Amygdala (tissue), 56 donors: ENCODE data around the gene QRFP.

Experiments
- DNase-seq, 56 donors: peaks; one replicate each; lab custom pipeline; 2025; lab: John Stamatoyannopoulos, UW

The QRFP gene

DNA sequence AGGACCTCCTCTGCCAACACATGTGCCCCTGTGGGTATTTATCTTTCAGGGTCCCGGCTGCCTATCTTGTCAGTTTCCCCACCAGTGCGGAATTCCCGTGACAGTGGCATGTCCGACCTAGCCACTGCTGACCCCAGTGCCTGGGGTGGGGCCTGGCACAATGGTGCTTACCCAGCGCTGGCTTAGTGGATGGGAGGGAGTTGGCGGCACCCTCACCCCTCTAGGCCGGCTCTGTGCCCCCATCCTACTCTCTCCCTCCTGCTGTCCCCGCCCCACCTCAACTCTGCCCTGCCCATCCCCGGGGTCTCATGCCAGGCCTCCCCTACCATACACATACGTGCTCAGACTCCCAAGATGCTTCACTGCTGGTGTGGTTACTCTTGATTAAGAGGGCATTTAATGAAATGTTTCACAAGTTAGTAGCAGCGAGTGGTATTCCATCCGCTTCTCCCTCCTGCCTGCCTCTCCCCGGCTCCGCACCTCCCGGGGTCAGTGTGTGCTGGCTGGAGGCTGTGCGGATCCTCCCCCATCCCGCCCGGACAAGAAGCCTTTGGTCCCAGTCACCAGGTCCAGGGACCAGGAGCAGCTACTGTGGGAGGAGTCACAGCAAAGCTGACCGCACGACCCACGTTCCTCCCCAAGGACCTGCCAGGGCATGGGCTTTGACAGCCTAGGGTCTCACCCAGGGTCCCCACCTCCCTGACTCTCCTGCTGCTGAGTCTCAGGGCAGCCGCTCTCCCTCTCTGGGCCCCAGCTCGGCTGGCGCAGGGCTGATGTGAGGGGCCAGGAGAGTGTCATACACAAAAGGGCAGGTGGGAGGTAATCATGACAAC lies 9.5 kb upstream of the QRFP start:
- no peak for DNase-seq

DNA sequence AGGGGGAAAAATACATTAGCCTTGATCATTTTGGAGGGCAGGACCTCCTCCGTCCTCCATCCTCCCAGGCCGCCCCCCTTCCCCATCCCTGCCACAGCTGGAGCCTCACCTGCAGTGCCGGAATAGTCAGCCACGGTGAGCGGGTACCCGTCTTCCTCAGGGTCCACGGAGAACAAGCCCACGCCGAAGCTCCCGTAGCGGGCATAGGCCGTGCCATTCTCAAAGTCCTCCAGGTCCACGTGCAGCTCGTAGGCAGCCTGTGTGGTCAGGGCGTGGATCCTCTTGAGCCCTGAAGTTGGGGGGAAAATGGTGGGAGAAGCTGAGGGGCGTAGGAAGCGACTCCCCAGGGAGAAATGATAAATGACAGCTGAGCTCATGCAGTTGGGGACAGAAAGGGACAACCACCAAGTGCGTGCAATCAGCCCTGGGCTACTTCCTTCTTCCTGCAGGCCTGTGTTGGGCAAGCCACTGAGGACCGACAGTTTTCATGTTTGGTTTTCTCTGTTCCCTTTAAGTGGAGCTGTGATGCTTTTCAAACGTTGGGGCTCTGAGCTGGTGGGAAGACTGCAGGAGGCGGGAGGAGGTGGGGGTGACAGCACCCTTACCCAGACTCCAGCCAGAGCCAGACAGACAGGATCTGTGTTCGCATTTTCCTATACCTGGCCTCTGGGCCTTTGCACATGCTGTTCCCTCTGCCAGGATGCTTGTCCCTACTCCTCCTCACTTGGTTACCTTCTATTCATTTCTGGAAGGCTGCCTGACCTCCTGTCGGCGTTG lies 8.7 kb upstream of the QRFP start:
- no peak for DNase-seq

DNA sequence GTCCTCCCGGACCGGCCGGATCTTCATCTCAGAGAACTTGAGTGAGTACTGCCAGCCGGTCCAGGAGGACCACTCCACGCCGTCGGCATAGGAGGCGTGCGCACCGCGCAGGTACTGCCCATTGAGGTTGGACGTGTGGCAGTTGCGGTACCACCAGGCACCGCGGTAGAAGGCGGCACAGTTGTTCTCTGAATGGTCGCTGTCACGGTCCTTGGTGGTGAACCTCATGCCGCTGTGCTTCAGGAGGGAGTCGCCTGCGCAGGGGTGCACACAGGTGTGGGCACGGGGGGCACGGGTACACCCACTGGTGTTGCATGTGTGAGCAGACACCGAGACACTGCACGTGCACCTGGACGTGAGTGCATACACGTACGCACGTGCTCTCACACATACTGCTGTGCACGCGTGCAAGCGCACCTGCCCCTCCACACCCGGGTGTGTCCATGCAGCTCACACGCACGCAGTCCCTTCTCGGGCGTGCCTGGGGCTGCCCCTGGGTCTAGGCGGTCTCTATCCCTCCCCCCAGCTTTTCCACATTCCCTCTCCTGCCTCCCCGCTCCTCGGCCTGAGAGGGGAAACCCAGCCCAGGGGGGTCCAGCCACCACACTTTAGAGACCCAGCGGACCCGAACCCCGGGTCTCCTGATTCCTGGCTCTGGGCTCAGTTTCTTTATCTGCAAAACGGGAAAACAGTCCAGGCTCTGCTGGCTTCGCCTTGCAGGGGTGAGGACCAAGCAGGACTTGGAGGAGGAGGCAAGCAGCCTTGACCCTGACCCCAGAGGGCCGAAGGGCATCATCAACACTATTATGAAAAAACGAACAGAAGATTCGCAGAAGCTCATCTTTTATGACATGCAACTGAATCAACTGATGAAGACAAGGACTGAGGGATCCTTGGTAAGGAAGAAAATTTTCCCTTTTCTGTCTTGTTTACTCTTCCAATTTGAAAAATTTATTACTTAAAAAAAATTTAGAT lies 7.7 kb upstream of the QRFP start:
- DNase-seq, result no peak

DNA sequence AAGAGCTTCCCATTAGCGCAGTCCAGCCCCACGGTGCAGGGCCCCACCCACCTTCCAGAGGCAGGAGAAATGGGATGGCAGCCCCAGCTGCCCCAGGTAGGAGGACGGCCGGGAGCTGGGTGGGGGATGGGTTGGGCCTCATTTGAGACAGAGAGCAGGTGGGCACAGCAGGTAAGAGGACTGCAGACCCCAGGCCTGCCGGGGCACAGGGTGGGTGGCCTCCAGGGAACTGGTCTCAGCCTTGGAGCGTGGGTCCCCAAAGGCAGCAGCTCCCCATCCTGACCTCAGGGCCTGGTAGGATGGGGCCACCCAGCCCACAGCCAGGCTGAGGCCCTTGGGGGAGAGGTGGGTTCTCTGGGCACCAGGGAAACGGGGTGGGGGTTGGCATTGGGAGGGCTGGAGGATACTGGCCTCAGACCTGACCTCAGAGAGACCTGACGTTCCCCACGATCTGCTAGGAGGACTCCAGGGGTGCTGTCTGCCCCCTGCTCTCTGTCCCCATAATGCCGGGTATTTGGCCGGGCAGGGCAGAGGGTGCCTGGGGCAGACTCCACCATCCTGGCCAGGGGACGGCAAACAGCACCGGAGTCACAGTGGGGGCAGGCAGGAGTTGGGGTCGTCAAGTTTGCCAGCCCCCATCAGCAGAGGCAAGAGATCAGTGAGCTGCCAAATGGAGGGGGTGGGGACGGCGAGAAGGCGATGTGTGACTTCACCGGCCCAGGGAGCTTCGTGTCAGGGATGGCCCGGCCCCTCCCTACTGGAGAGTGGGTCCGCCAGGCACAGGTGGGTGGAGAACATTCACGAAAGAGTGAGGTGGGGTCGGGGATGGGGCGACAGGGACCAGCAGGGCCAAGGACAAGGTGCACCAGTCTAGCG lies 6.8 kb upstream of the QRFP start:
- DNase-seq, result no peak

DNA sequence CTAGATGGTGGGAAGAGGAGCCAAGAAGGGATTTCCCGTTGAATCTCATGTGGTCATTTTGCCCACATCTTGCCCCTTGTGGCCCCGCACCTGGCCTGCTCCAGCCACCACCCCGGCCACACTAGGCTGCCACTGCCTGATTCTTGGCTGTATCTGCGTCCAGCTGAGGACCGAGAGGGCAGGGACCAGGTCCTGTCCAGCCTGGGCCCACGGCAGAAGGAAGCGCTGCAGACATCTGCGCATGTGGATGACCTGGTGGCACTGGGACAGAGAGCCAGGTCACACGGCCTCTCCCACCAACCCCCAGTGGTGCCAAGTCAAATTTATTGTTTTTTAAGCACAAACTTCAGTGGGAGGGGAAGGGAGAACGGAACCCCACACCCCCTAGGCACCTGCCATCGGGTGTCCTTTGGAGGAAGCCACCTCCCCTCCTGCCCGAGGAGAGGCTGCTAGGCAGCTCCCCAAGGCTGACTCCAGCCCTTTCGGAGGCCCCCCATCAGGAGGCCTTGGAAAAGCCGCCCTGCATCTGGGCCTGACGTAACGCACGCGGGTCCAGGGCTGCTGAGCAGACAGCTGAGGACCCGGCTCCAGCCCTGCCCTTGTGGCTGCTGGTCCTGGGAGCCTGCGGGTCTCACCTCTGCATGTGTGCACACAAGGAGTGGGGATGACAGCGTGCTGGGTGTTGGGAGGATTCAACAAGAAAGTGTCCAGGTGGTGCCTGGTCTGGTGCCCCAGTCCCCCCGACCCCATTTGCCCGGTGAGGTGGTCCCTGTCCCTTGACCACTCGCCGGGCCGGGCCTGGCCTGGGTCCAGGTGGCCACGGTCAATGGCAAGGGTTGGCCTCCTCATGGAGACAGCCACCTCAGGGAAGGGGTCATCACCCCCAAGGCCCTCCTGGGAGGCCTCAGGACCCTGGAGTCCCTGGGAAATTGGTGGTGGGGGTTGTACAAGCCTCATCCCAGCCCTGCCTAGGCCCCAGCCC lies 5.9 kb upstream of the QRFP start:
- DNase-seq, result no peak

DNA sequence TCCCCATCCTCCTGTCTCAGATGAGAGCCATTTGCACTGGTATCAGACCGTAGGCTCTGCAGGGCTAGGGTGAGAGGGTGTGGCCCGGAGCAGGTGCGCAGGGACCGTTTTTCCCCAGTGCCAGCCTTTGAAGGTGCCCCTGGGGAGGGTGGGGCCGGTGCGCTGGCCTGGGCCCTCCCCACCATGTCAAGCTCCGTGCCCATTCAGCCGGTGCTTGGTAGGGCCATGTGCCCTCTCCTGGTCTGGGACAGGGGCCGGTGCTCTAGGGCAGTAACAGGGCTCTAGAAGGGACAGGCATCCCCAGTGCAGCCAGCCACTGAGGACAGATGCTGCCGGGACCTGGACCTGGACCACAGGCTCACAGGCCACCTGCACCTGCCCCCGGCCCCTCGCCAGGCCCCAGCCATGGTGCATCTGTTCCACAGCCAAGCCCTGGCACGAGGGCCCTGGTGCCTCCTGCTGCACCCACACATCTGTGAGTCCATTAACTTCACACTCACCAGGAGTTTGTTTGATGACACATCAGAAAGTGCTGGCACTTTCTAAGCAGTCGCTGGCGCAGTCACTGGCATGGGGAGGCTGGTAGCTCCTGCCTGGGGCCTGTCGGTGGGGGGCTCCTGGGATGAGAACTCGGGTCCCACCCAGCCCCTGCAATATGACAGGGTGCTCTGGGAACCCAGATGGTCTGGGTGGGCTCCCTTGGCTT lies 5.0 kb upstream of the QRFP start:
- DNase-seq, result no peak

DNA sequence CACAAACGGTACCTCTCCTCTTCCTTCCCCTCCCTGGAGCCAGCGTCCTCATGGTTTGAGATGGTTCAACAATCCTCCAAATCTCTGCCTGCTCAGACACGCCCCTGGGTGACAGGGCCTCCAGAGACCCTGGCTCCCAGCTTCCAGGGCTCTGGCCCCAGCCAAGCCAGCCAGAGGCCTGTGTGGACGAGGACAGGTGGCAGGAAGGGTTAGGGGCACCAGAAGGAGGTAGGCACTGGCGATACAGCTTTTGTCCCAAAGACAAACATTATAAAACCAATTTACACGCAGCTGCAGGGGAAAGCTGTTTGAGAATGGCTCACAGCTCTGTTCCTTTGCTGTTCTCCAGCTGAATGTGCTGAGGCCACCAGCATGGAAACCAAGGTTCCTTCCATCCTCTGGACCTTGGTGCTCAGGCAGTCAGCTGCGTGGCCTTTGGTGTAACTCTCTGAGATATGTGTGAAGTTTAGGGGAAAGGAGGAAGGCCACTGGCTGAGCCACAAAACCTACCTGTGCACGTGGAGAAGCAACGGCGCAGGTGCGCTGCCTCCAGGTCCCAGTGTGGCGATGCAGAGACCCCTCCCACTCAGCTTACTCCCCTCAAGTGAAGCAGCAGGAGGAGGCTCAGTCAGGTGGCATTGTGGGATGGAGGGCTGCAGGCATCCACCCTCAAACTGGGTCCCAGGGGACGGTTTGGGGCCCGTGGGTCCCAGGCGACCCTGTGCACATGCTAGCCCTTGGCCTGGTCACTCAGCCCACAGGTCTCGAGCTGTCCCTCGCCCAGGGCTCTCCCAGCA lies 4.3 kb upstream of the QRFP start:
- no peak for DNase-seq

DNA sequence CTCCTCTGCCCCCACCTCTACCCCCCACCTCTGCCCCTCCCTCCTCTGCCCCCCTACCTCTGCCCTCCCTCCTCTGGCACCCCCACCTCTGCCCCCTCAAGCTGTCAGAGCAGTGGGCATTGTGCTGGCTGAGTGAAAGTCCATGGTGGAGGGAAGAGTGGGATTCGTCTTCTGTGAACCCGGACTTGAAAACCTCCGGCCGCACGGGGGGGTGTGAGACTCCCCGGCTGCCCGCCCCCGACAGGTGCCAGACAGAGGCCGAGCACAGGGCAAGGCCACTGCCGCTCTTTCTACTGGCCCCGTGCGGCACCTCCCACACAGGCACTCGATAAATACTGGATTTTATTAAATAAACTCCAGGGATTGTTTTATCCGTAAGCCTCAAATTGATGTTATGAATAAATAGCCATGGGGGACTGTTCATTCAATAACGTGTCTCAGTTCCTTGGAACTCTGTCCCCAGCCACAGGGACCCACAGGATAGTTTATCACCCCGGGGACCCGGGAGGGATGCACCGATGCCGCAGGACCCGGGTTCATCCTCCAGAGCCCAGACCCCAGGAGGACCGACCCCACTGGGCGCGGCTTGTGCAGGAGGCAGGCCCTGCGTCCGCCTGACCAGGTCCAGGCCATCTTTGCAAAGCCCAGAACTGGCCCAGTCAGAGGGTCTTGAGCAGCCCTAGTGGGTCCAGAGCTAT lies 2.6 kb upstream of the QRFP start:
- DNase-seq, result no peak

DNA sequence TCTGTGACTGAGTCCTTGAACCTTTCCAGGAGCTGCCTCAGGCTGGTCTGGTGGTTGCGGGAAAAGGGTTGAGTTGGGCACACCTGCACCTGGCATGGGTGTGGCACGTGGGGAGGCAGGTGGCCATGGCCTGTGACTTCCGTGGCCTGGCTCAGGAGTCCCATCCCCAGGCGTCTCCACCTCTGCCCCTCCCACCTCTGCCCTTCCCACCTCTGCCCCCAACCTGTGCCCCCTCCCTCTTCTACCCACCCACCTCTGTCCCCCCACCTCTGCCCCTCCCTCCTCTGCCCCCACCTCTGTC lies 1.9 kb upstream of the QRFP start:
- DNase-seq, result no peak

DNA sequence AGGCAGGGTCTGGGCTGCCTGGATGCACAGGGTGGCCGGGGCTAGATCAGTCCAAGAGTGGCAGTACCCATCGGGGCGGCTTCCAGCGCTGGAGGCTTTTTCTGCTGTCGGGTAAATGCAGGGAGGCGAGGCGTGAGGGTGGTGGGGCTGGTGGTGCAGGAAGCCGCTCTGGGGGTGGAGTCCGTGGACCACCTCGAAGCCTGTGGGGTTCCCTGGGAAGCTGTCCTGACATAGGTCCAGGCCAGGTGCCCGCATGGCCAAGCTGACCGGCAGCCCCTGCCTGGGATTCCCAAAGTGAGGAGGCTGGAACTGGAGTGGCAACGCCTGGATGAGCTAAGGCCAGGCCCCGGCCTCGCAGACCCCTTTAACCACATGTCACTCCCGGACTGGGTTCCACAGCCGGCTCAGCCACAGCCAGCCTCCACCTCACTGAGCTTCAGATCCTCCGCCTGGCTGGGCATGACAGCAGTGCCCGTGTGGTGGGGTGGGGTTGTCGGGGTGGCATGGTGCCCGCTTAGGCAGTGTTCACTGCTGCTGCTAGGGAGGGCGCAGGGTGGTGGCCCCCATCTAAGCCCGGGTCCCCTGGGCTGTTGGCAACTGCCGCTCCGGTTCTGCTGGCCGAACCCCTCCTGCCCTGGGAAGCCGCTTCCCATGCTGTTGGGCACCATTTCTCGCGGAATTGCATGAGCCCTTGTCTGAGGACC lies 1.4 kb upstream of the QRFP start:
- no peak for DNase-seq

DNA sequence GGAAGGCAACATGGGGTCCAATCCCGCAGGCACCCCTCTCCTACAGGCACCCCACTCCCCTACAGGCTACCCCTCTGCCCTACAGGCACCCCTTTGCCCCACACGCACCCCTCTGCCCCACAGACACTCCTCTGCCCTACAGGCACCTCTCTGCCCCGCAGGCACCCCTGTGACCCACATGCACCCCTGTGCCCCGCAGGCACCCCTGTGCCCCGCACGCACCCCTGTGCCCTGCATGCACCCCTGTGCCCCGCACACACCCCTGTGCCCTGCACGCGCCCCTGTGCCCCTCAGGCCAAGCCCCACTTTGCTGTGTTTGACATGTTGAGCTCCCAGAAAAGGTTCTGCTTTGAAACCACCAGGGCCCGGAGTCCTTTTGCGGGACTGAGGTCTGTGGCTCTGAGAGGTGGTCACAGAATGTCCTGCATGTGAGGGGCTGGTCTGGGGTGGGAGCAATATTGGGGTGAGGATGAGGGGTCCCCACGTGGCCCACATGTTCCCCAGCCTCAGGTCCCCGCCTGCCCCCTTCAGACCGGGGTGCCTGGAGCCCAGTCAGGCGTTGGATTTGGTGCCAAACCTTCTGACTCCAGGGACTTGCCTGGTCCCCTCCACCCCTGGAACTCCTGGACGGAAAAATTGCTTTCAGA lies 616 bp upstream of the QRFP start:
- DNase-seq, result no peak

DNA sequence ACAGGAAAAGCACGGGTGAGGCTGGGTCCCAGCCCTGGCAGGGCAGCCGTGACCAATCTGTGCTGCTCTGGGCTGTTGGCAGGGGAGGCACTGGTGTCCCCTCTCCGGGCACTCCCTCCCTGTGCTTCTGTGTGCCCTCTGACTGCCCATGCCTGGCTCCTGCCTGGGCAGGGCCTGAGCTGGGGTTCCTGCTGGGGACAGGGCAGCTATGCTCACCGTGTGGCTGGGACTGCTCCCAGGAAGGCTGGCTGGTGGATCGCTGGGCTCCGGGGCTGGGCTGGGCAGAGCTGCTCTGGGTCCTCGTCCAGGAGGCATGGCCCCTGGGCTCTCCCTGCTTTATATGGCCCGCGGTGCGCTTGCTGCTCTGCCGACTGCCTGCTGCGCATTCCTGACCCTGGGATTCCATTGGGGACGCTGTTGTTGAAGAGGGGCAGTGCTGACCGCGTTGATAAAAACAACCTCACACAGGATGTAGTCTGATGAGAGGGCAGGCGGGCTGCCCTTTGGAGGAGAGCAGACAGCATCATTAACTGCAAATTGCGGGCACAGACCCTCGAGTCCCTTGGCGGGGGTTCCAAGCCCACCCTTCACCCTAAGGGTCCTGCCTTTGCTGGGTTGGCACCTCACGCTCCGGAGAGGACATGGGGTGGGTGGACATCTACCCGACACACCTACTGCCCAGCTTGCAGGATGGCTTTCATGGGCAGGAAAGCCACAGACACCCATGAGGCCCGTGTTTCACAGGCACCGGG lies 955 bp downstream of the QRFP start:
- DNase-seq, result peak in 1 of 56 donors; percentile 31

DNA sequence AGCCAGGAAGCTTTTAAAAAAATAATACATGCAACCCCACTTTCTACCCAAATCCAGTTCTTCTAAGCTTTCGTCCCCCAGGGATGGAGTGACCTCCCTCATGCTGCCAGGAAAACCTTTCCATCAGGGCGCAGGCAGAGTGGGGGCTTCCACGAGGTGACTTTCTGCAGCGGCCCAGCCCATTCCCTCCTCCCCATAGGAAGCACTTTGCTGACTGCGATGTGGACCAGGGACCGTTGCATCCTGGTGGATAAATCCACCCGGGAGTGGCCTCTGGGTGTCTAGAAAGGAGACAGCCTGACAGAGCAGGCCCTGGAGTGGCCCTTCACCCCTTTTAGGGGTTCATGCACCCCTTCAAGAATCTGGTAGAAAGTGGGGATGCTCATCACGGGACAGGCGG lies 1.6 kb downstream of the QRFP start:
- no peak for DNase-seq

DNA sequence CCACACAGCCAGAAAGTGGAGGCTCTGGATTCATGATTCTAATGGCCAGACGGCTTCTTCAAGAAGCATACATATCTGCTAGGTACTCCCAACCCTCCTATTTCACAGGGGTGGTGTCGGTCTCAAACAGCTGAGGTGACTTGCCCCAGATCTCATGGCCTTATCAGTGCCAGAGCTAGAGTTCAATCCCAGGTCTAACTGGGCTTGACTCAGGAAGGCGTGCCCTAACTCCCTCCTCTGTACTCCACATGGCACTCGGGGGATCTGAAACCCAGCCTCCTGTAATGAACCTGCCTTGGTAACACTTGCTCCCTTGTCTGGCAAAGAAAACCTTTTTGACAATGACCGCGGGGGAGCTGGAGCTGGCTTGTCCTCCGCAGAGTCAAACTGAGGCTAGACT lies 2.1 kb downstream of the QRFP start:
- DNase-seq, result no peak
